ENCODE results near the gene TTC12. TPM values are rescaled to one million over a fixed set of nuclear protein-coding genes. Genes with fewer than 3 reads are reported as not detected.
A peak's percentile ranks its signal among the peaks of the same experiment; 100 is the strongest.

TTC12 gene
- total RNA-seq, 2 donors from 2014 or later, result 5.4 to 15.7 TPM

GRCh38 chr11:113339929-113340589 lies 25.7 kb downstream of the TTC12 start:
- ATAC-seq (no peak), DNase-seq (ENCODE audit: low spot score in 2 of 2) (no peak)
- Mint-ChIP-seq H3K9me3 (no peaks in the 10 kb centered on the region), H3K36me3 (peaks cover 0 to 18% of the 10 kb centered on the region in 2 donors), H3K27ac (no peak overlapping the region)

GRCh38 chr11:113341388-113342165 lies 27.2 kb downstream of the TTC12 start:
- peaks cover 0 to 18% of the 10 kb centered on the region in 2 donors for H3K36me3 Mint-ChIP-seq
- H3K9me3 Mint-ChIP-seq, result no peaks in the 10 kb centered on the region
- no peak overlapping the region for H3K27ac Mint-ChIP-seq
- ATAC-seq (no peak), DNase-seq (ENCODE audit: low spot score in 2 of 2) (no peak)

- DNase-seq (ENCODE audit: low spot score in 2 of 2), result no peak
- Mint-ChIP-seq H3K36me3 (peaks cover 0 to 25% of the 10 kb centered on the region in 2 donors), H3K27ac (no peak overlapping the region)
Observed at GRCh38 chr11:113345978-113346377, 31.6 kb downstream of the TTC12 start.

GRCh38 chr11:113349528-113349927 lies 35.1 kb downstream of the TTC12 start:
- Mint-ChIP-seq H3K27ac (no peak overlapping the region), H3K36me3 (peaks cover 15 to 42% of the 10 kb centered on the region in 2 donors), H3K9me3 (peaks cover 4% of the 10 kb centered on the region in 2 donors)
- DNase-seq (ENCODE audit: low spot score in 2 of 2) (no peak), ATAC-seq (no peak)

More at GRCh38 chr11:113345978-113346377, 31.6 kb downstream of the TTC12 start:
- ATAC-seq, result no peak
- no peaks in the 10 kb centered on the region for H3K9me3 Mint-ChIP-seq

- Mint-ChIP-seq H3K27ac (peak overlapping the region in 1 of 2 donors; percentile 3), H3K36me3 (peaks cover 24 to 51% of the 10 kb centered on the region in 2 donors), H3K9me3 (peaks cover 4 to 8% of the 10 kb centered on the region in 2 donors)
- DNase-seq (ENCODE audit: low spot score in 2 of 2) (no peak), ATAC-seq (no peak)
Observed at GRCh38 chr11:113350336-113351067, 36.1 kb downstream of the TTC12 start.

GRCh38 chr11:113351068-113351450 lies 36.7 kb downstream of the TTC12 start:
- Mint-ChIP-seq H3K9me3 (peaks cover 7 to 13% of the 10 kb centered on the region in 2 donors), H3K27ac (no peak overlapping the region), H3K36me3 (peaks cover 30 to 57% of the 10 kb centered on the region in 2 donors)
- ATAC-seq (no peak), DNase-seq (ENCODE audit: low spot score in 2 of 2) (no peak)

GRCh38 chr11:113351480-113351879 lies 37.1 kb downstream of the TTC12 start:
- Mint-ChIP-seq H3K36me3 (peaks cover 34 to 61% of the 10 kb centered on the region in 2 donors), H3K9me3 (peaks cover 9 to 18% of the 10 kb centered on the region in 2 donors)
- DNase-seq (ENCODE audit: low spot score in 2 of 2), result no peak

GRCh38 chr11:113356203-113356602 lies 41.8 kb downstream of the TTC12 start:
- Mint-ChIP-seq H3K27ac (no peak overlapping the region), H3K36me3 (peaks cover 49 to 76% of the 10 kb centered on the region in 2 donors), H3K9me3 (peaks cover 9 to 24% of the 10 kb centered on the region in 2 donors)
- DNase-seq (ENCODE audit: low spot score in 2 of 2) (no peak), ATAC-seq (no peak)

More at GRCh38 chr11:113351480-113351879, 37.1 kb downstream of the TTC12 start:
- no peak overlapping the region for H3K27ac Mint-ChIP-seq
- no peak for ATAC-seq

GRCh38 chr11:113363406-113363805 lies 49.0 kb downstream of the TTC12 start:
- DNase-seq (ENCODE audit: low spot score in 2 of 2) (no peak), ATAC-seq (peak in 1 of 2 donors; percentile 11)
- Mint-ChIP-seq H3K9me3 (no peaks in the 10 kb centered on the region), H3K27ac (no peak overlapping the region), H3K36me3 (peaks cover 0 to 20% of the 10 kb centered on the region in 2 donors)

- ATAC-seq, result no peak
- Mint-ChIP-seq H3K9me3 (no peaks in the 10 kb centered on the region), H3K27ac (no peak overlapping the region), H3K36me3 (peaks cover 0 to 15% of the 10 kb centered on the region in 2 donors)
- DNase-seq (ENCODE audit: low spot score in 2 of 2), result no peak
Observed at GRCh38 chr11:113363996-113364641, 49.7 kb downstream of the TTC12 start.

- DNase-seq (ENCODE audit: low spot score in 2 of 2), result no peak
- no peak overlapping the region for H3K27ac Mint-ChIP-seq
- peaks cover 0 to 4% of the 10 kb centered on the region in 2 donors for H3K36me3 Mint-ChIP-seq
Observed at GRCh38 chr11:113365895-113366294, 51.5 kb downstream of the TTC12 start.

GRCh38 chr11:113369411-113369810 lies 55.0 kb downstream of the TTC12 start:
- Mint-ChIP-seq H3K9me3 (no peaks in the 10 kb centered on the region), H3K27ac (peak overlapping the region in 1 of 2 donors; percentile 29), H3K36me3 (peaks cover 0 to 9% of the 10 kb centered on the region in 2 donors)
- ATAC-seq (no peak), DNase-seq (ENCODE audit: low spot score in 2 of 2) (no peak)

More at GRCh38 chr11:113365895-113366294, 51.5 kb downstream of the TTC12 start:
- no peaks in the 10 kb centered on the region for H3K9me3 Mint-ChIP-seq
- no peak for ATAC-seq

GRCh38 chr11:113370634-113371033 lies 56.3 kb downstream of the TTC12 start:
- DNase-seq (ENCODE audit: low spot score in 2 of 2) (no peak), ATAC-seq (no peak)
- no peaks in the 10 kb centered on the region for H3K9me3 Mint-ChIP-seq
- peaks cover 0 to 9% of the 10 kb centered on the region in 2 donors for H3K36me3 Mint-ChIP-seq
- H3K27ac Mint-ChIP-seq, result no peak overlapping the region

- no peaks in the 10 kb centered on the region for H3K9me3 Mint-ChIP-seq
- ATAC-seq (no peak), DNase-seq (ENCODE audit: low spot score in 2 of 2) (no peak)
- H3K27ac Mint-ChIP-seq, result no peak overlapping the region
- H3K36me3 Mint-ChIP-seq, result peaks cover 0 to 5% of the 10 kb centered on the region in 2 donors
Observed at GRCh38 chr11:113372309-113372708, 57.9 kb downstream of the TTC12 start.

- no peaks in the 10 kb centered on the region for H3K9me3 Mint-ChIP-seq
- ATAC-seq, result no peak
- H3K27ac Mint-ChIP-seq, result no peak overlapping the region
Observed at GRCh38 chr11:113373306-113373705, 58.9 kb downstream of the TTC12 start.

GRCh38 chr11:113373981-113374560 lies 59.7 kb downstream of the TTC12 start:
- peaks cover 0 to 5% of the 10 kb centered on the region in 2 donors for H3K36me3 Mint-ChIP-seq
- DNase-seq (ENCODE audit: low spot score in 2 of 2), result no peak
- no peaks in the 10 kb centered on the region for H3K9me3 Mint-ChIP-seq
- no peak overlapping the region for H3K27ac Mint-ChIP-seq
- no peak for ATAC-seq

More at GRCh38 chr11:113373306-113373705, 58.9 kb downstream of the TTC12 start:
- peaks cover 0 to 5% of the 10 kb centered on the region in 2 donors for H3K36me3 Mint-ChIP-seq
- DNase-seq (ENCODE audit: low spot score in 2 of 2), result no peak

Data from activated naive CD4-positive, alpha-beta T cell treated with anti-CD3 and anti-CD28 coated beads, Interleukin-2, amount 50 U/mL, for 72 hours (primary cell).